Measurements from ENCODE around the gene SIRT6.
"Not testable (repeated sequence)": the region's sequence is repeated elsewhere in the genome, so short reads cannot be mapped to it uniquely, and the experiment has no call there.

The SIRT6 gene

GRCh38 chr19:4182084-4182810, at the start of gene SIRT6, which contains the start of gene ANKRD24:
SIRT6 (minus strand) TSS chr19:4182563; CDS start chr19:4182539, 24 bp downstream.
ANKRD24 (plus strand) TSS chr19:4182689; CDS start chr19:4186426, 3,737 bp downstream.
- DNase-seq (ENCODE audit: low read depth, low spot score) = peak; percentile 94

DNA sequence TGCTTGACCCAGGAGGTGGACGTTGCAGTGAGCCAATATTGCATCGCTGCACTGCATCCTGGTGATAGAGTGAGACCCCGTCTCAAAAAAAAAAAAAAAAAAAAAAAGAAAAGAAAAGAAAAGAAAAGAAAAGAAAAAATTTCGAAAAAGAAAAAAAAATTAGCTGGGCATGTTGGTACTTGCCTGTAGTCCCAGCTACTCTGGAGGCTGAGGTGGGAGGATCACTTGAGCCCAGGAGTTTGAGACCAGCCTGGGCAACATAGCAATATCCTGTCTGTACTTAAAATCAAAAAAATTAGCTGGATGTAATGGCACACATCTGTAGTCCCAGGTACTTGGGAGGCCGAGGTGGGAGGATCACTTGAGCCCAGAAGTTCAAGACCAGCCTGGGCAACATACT, 49.8 kb upstream of the SIRT6 start:
- not testable (repeated sequence) for DNase-seq (ENCODE audit: low read depth, low spot score)

- not testable (repeated sequence) for DNase-seq (ENCODE audit: low read depth, low spot score)
Observed at GRCh38 chr19:4231521-4231920, 49.2 kb upstream of the SIRT6 start.

DNA sequence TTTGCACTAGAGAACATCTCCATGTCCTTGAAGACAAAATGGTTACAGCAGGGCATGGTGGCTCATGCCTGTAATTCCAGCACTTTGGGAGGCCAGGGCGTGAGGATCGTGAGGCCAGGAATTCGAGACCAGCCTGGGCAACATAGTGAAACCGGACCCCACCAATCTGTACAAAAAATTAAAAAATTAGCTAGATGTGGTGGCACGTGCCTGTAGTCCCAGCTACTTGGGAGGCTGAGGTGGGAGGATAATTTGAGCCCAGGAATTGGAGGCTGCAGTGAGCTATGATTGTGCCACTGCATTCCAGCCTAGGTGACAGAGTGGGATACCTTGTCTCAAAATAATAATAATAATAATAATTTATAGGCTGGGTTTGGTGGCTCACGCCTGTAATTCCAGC, 47.9 kb upstream of the SIRT6 start:
- DNase-seq (ENCODE audit: low read depth, low spot score) = not testable (repeated sequence)

DNA sequence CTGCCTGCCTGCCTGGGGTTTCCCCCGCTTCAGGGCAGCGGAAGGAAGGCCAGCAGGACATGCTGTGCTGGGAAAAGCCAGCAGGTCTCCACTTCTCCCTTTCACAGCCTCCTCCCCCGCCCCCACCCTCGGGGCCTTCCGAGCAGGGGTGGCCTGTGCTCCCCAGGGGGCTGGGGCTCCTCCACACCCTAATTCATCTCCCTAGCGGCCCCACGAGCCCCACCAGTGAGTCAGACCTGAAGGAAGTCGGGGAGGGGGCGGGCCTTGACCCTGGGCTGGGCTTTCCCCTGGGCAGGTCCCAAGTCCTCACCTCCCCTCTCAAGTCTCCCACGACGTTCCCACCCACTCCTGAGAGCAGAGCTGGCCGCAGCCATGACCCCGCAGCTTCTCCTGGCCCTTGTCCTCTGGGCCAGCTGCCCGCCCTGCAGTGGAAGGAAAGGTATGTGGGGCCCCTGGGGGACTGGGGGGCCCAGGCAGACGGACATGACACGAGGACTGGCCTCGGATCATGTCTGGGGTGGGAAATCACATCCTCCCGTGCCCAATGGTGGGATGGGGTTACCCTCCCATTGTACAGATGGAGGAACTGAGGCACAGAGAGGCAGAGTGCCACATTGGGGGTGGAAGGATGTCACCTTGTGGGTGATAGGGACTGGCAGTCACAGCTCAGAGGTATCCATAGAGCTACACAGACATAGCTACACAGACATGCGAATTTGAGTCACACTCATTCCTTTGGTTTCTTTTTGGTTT, 47.0 kb upstream of the SIRT6 start, which contains the start of gene EBI3:
Gene EBI3, plus strand, starts transcription at position 345 of the 753 bp plus-strand sequence. Its CDS starts 28 bp downstream, at position 373.
- DNase-seq (ENCODE audit: low read depth, low spot score) = no peak

DNA sequence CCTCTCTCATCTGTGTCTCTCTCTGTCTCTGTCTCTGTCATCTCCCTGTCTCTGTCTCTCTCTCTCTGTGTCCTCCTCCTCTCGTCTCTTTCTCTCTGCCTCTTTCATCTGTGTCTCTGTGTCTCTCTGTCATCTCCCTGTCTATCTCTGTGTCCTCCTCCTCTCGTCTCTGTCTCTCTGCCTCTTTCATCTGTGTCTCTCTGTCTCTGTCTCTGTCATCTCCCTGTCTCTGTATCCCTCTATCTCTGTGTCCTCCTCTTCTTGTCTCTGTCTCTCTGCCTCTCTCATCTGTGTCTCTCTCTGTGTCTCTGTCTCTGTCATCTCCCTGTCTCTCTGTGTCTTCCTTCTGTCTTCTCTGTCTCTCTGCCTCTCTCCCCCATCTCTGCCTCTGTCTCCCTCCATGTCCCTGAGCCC, 46.4 kb upstream of the SIRT6 start:
- DNase-seq (ENCODE audit: low read depth, low spot score) = no peak

GRCh38 chr19:4227771-4228170, 45.4 kb upstream of the SIRT6 start:
- DNase-seq (ENCODE audit: low read depth, low spot score) = no peak

DNA sequence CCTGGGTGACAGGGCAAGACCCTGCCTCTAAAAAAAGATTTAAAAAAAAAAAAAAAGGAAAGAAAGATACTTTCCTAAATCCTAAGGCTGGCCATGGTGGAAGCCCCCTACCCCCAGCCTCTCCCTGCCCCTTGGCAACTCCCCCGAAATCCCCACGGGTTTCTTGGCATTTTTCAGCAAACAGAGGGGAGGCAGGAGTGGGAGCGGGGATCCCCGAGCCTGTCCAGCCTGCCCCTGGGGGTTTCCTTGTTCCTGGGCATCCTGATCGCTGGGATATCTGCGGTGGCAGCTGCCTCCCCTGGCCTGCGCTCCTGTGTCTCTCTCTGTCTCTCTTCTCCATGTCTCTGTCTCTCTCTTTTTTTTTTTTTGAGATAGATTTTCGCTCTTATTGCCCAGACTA, 43.5 kb upstream of the SIRT6 start:
- no peak for DNase-seq (ENCODE audit: low read depth, low spot score)

DNA sequence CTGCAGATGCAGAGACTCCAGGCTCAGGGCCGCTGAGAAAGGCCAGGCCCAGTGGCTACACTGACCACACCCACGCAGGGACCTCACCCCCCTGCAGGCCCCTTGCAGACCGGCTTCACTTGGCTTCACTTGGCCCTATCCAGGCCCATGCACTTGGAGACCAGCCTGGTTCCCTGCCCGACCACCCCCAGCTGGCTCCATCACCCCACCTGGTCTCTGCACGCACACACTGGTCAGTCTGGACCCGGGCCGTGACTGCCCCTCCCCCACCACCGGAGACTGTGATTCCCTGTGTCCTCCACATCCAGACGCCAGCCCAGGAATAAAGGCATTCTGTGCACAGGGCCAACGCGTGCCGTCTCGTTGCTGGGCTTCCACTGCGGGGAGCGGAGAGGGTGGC, 42.1 kb upstream of the SIRT6 start:
- DNase-seq (ENCODE audit: low read depth, low spot score) = no peak

GRCh38 chr19:4220188-4220587, 37.8 kb upstream of the SIRT6 start:
- DNase-seq (ENCODE audit: low read depth, low spot score) = no peak

DNA sequence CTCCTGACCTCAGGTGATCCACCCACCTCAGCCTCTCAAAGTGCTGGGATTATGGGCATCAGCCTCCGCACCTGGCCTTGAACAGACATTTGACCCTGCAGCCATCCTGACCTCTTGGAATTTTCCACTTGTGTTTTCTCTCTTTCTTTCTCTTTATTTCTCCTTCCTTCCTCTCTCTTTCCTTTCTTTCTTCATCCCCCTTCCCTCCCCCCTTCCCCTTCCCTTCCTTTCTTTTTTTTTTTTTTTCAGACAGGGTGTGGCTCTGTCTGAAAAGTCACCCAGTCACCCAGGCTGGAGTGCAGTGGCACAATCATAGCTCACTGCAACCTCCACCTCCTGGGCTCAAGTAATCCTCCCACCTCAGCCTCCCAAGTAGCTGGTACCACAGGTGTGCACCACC, 36.2 kb upstream of the SIRT6 start:
- DNase-seq (ENCODE audit: low read depth, low spot score) = not testable (repeated sequence)

GRCh38 chr19:4217429-4218264, 35.3 kb upstream of the SIRT6 start:
- no peak for DNase-seq (ENCODE audit: low read depth, low spot score)

DNA sequence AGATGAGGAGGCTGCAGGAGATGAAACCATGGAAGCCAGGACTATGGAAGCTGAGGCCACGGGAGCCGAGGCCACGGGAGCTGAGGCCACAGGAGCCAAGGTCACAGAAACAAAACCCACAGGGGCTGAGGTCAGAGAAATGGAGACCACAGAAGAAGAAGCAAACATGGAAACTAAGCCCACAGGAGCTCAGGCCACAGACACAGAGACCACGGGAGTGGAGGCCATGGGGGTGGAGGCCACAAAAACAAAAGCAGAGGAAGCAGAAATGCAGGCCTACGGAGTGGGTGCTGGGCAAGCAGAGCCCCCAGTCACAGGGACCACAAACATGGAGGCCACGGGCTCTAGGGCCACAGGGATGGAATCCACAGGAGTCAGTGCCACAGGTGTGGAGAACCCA, 34.5 kb upstream of the SIRT6 start:
- DNase-seq (ENCODE audit: low read depth, low spot score) = no peak

DNA sequence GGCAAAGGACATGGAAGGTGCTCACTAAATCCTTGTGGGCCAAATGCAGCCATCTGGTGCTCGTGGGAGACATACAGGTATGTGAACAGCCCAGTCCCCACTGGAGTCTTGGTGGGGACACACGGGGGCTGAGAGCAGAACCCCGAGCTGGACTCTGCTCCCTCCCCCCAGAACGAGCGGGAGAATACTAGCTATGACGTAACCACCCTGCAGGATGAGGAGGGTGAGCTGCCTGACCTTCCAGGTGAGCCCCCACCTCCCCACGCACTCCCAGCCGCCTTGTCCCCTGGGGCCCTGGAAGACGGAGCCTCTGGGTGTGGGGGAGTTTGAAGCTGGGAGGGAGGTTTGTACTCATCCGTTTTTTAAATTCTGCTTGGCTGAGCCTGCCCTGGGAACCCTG, 33.4 kb upstream of the SIRT6 start:
- DNase-seq (ENCODE audit: low read depth, low spot score) = no peak

GRCh38 chr19:4213116-4213515, 30.8 kb upstream of the SIRT6 start:
- no peak for DNase-seq (ENCODE audit: low read depth, low spot score)

DNA sequence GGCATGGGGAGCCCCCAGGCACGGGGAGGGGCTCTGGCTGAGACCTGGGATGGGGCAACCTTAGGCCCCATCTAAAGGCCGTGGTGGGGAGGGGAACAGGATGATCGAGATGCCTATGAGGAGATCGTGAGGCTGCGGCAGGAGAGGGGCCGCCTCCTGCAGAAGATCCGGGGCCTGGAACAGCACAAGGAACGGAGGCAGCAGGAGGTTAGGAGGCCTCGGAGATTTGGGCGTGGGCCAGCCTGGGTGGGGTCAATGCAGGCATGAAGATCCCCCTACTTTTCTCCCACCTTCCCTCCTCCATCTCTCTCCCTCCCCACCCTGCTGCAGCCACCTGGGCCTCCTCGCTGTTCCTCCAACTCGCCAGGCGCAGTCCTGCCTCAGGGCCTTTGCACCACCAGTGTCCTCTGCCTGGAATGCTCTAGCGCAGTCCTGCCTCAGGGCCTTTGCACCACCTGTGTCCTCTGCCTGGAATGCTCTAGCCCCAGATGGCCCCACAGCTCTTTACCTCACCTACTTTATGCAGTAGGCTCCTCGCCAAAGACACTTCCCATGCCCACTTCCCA, 27.9 kb upstream of the SIRT6 start:
- no peak for DNase-seq (ENCODE audit: low read depth, low spot score)

GRCh38 chr19:4208385-4209094, 26.2 kb upstream of the SIRT6 start:
- no peak for DNase-seq (ENCODE audit: low read depth, low spot score)

DNA sequence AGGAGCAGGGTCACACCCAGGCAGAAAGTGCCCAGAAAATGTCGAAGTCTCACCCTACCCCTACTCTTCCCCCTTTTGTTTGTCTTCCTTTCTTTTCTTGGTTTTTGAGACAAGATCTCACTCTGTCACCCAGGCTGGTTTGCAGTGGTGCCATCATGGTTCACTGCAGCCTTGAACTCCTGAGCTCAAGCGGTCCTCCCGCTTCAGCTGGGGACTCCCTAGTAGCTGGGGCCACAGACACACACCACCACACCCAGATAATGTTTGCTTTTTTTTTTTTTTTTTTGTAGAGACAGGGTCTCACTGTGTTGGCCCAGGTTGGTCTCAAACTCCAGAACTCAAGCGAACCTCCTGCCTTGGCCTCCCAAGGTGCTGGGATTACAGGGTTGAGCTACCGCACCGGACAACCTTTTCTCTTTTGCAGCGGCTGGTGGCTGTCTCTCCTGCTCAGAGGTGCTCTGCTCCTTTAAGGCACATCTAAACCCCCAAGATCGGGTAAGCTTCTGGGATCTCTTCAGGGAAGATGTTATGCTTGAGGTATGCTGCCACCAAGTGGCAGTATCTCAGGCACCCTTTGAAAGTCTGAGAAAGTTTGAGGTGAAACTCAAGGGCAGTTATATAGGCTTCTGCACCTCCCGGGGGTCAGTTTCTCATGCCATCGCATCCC, 24.6 kb upstream of the SIRT6 start:
- DNase-seq (ENCODE audit: low read depth, low spot score) = no peak

DNA sequence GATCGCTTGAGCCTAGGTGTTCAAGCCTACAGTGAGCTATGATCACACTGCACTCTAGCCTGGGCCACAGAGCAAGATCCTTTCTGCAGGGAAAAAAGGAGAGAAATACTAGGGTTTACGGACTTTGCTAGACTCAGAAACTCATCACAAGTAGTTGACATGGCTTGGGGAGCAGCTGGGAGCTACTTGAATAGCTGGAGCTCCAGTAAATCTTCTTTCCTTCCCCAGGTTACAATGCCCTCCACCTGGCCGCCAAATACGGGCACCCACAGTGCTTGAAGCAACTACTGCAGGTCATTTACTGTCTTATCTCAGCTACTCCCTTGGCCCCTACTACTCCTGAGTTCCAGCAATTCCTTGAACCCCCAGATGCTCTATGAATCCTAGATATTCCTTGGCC, 19.4 kb upstream of the SIRT6 start:
- no peak for DNase-seq (ENCODE audit: low read depth, low spot score)

GRCh38 chr19:4200940-4201542, 18.7 kb upstream of the SIRT6 start:
- DNase-seq (ENCODE audit: low read depth, low spot score) = no peak

All from activated CD4-positive, CD25-positive, alpha-beta regulatory T cell treated with anti-CD3 and anti-CD28 coated beads, Interleukin-2, amount 50 U/mL, for 16 hours (primary cell).